Activated CD4-positive, CD25-positive, alpha-beta regulatory T cell (primary cell): Measurements from ENCODE around the gene PPP1R14C.
"Not testable (repeated sequence)": the region's sequence is repeated elsewhere in the genome, so short reads cannot be mapped to it uniquely, and the experiment has no call there.

Experiments used
- DNase-seq, 4 experiments: peaks; one replicate each; lab custom pipeline; 2025; lab: John Stamatoyannopoulos, UW

The PPP1R14C gene

GRCh38 chr6:150169181-150169580 lies 26.3 kb downstream of the PPP1R14C start:
- no peak for DNase-seq

DNA sequence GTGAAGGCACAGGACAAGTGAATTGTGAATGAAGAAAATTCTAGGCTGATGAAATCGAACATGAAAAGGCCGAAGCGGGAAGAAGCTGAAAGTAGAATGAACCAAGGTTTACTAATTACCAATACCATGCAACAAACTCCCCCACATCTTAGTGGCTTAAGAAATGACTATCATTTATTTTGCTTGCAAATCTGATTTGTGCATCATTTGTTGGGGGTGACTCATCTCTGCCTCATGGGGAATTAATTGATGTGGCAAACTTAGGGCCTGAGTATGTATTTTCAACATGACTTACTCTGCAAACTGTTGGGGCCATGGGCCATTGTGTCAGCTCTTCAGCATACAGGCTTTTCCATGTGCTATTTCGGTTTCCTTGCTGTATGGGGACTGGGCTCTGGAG lies 26.8 kb downstream of the PPP1R14C start:
- no peak for DNase-seq

DNA sequence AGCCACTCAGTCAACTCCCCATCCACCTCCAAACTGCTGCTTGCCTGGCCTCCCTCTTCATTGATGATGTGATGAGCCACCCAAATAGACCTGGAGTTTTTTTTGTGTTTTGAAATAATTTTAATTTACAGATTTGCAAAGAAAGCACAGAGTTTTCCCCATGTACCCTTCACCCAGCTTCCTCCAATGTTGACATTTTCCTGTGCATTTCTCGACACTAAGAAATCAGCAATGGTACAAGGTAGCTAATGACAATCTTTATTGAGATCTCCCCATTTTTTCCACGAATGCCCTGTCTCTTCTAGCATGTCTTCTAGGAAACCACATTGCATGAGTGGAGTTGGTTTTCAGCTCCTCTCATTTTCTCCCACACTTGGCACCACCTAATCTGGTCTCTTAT lies 30.1 kb downstream of the PPP1R14C start:
- DNase-seq, result no peak

GRCh38 chr6:150175586-150176151 lies 32.8 kb downstream of the PPP1R14C start:
- DNase-seq, result no peak

DNA sequence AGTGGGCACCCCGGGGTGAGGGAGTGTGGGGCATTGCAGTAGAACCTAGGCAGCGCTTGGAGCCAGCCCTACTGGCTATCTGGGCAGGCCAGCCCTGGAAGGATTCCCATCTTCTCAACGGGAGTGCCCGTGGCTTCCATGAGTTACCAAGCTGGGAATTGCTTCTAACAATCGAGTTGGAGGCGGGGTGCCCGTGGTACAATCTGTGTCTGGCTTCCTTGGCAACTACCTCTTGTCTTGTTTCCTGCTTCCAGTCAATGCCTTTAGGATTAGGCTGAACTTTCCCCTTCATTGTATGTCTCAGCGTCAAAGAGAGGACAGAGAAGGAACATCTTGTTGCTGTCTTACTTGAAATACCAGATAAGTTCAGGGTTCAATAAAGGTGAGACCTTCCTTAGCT lies 33.3 kb downstream of the PPP1R14C start:
- no peak for DNase-seq

- no peak for DNase-seq
These were observed 33.8 kb downstream of the PPP1R14C start for GRCh38 chr6:150176659-150177058.

GRCh38 chr6:150177259-150177951 lies 34.6 kb downstream of the PPP1R14C start:
- no peak for DNase-seq

DNA sequence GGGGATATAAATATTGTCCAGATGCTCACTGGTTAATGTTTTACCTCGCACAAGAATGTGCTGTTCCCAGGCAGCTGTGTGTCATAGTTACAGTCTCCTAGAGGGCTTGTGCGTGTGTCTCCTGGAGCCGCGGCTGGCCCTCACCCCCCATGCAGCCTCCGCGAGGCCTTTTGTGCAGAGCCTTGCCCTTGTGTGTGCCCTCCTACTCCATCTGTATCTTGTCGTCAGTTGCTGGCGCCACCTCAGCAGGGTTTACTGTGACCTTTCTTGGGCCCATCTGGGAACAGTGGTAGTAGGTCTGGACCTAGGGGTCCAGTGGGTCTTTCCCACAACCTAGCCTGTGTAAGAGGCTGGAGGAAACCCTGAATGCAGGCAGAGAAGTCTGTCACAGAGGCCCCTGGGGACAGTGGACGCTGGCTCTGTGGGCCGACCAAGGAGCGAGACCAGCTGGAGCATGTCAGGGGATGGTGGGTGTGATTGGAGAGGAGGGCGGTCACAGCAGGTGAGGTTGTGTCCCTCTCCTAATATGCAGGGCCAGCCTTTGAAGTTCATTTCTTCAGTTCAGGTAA lies 35.2 kb downstream of the PPP1R14C start:
- no peak for DNase-seq

GRCh38 chr6:150179030-150179429 lies 36.2 kb downstream of the PPP1R14C start:
- DNase-seq, result no peak

GRCh38 chr6:150179907-150180424 lies 37.1 kb downstream of the PPP1R14C start:
- not testable (repeated sequence) for DNase-seq

DNA sequence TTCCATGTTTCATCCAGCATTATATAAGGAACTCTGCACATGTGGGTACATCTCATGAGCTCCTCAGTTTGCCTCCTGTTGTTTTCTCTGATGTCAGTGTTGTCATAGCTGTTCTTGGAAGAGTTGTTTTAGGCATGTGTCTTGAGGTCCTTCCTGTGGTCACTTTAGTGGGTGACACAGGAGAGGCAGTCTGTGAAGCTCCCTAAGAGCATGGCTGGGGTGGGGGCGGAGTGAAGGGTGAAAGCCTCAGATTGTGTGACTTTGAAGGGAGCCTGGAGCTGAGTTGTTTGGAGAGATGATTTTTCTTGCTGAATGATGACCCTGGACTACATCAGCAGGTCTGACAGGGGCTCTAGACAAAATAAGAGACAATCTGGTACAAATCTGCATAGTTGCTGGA lies 37.7 kb downstream of the PPP1R14C start:
- no peak for DNase-seq

DNA sequence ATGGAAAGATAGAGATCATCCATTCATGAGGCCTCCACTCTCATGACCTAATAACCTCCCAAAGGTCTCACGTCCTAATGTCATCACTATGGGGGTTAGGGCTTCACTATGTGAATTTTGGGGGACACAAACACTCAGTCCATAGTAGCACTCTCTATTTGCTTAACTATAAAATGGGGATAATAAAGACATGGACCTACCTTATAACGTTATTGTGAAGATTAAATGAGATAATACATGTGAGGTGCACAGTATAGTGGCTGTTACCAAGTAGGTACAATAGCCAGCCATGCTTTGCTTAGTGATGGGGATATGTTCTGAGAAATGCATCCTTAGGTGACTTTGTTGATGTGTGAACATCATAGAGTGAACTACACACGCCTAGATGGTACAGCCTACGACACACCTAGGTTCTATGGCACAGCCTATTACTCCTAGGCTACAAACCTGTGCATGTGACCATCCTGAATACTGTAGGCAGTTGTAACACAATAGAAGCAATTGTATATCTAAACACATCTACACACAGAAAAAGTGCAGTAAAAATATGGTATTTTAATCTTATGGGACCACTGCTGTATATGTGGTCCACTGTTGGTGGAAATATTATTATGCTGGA lies 39.7 kb downstream of the PPP1R14C start:
- no peak for DNase-seq

DNA sequence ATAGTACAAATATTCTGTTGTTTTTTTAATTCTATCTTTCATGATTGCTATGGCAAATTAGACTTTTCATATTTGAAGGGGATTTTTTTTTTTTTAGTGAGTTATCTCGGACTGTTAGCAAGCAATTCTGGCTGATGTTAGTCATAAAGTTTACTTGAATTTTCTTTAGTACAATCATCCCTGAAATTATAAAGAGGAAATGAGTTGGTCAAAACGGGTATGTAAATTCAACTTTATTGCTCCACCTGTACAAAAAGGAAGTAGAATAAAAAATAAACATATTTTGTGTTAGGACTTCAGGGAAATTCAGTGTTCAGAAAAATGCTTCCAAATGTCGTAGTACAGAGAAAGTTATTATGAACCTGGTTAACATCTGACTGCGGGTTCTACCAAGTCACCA lies 40.3 kb downstream of the PPP1R14C start:
- DNase-seq, result no peak

DNA sequence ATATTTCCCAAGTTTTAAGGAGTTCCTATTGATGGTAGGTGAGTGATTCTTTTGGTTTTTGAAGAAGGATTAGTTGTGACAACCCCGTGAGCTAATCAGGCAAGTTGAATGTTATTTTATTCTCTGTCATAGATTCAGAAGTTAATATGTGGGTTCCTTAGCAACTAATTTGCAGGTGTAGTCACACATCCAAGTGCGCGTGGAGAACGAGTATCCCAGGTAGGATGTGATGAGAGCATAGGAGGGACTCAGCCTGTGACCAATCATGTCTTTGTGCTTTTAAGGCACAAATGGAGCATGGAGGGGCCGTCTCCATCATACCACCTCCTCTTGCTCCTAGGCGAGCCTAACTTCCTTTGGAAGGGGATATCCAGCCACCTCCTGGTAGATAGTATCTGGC lies 41.1 kb downstream of the PPP1R14C start:
- DNase-seq, result no peak

- DNase-seq, result no peak
These were observed 42.2 kb downstream of the PPP1R14C start for GRCh38 chr6:150184850-150185731.

DNA sequence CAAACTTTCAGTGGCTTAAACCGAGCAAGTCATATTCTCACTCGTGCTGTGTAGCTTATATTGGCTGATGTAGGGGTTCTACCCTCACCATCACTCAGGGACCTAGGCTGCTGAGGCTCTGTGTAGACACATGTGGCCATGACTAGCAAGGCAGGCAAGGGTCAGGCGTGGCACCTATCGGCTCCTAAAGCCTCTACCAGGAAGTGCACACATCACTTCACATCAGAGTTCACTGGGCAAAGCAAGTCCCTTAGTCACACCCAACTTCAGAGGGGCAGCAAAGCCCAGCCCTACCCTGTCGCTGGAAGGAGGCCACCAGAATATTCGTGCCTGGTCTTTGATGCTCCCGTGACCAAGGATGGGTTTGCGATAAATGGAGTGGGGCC lies 42.9 kb downstream of the PPP1R14C start:
- no peak for DNase-seq

- DNase-seq, result no peak
These were observed 43.5 kb downstream of the PPP1R14C start for GRCh38 chr6:150186129-150186898.

- DNase-seq, result not testable (repeated sequence)
These were observed 44.6 kb downstream of the PPP1R14C start for GRCh38 chr6:150187433-150187832.

GRCh38 chr6:150189122-150189521 lies 46.3 kb downstream of the PPP1R14C start:
- no peak for DNase-seq

- no peak for DNase-seq
These were observed 49.0 kb downstream of the PPP1R14C start for GRCh38 chr6:150191809-150192208.

GRCh38 chr6:150194195-150194594 lies 51.4 kb downstream of the PPP1R14C start:
- DNase-seq, result no peak
